Fibroblast of mammary gland (primary cell): ENCODE measurements around the gene SIRPG.

ENCODE experiments used
- DNase-seq: peaks from one replicate; pipeline ENCODE4 v3.0.0-alpha.2; 2010; ENCODE audit warnings: low read depth
- H3K4me3 ChIP-seq: 2 replicates; pipeline ENCODE4 v1.5.1; 2011; ENCODE audit warnings: low read depth, mild to moderate bottlenecking, low read length, moderate library complexity; ENCODE audit not compliant: control insufficient read depth
- CTCF ChIP-seq: conservative IDR thresholded peaks from 2 replicates; pipeline ENCODE4 v1.5.1; 2011; ENCODE audit warnings: low read depth, low read length, inconsistent platforms; ENCODE audit not compliant: control insufficient read depth, insufficient read depth

The SIRPG gene

GRCh38 chr20:1579488-1579887 lies 78.1 kb downstream of the SIRPG start:
- H3K4me3 ChIP-seq, result no peak overlapping the region
- TF ChIP-seq CTCF, result no peak
- DNase-seq, result no peak
